GM18867 (cell line): ENCODE measurements around the gene ERGIC1.
"Not testable (repeated sequence)": the region's sequence is repeated elsewhere in the genome, so short reads cannot be mapped to it uniquely, and the experiment has no call there.

Experiments used
- ATAC-seq: cut with Tn5 transposase; IDR thresholded peaks from one replicate; pipeline ENCODE4 v1.9.1; 2021; ENCODE audit warnings: mild to moderate bottlenecking, moderate library complexity; ENCODE audit not compliant: unreplicated experiment

The ERGIC1 gene

DNA sequence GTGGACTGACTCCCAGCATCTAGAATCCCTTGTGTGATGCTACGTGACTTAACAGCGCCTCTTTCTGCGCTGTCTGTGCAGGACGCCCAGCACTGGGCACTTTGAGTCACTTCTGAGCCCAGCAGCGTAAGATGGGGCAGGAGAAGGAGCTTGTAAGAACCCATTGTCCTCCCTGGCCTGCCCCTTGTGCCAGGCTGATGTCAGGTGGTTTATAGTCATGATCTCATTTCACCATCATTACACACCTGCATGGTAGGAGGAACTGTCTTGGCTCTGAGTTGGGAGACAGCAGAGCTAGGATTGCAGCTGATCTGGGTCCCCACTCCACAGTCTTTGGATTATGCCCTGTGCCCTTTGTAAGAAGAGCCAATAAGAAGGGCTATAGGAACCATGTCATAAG, 12.2 kb downstream of the ERGIC1 start:
- ATAC-seq: no peak

DNA sequence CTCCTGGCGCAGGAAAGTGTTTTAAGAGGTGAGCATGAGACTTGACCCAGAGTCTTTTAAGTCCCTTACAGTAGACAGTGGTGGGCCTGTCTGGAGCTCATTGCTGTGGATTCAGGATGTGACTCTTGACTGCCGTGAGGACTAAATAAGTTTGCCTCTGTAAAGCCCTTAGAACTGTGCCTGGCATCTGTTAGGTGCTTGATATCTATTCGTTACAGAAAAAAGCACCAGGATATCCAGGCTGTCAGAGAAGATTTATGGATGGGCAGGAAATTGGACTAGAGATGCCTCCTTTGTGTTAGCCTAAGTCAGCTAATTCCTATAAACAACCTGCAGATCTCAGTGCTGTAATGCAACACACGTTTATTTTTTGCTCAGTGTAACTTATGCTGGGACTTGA, 12.6 kb downstream of the ERGIC1 start:
- ATAC-seq: no peak

DNA sequence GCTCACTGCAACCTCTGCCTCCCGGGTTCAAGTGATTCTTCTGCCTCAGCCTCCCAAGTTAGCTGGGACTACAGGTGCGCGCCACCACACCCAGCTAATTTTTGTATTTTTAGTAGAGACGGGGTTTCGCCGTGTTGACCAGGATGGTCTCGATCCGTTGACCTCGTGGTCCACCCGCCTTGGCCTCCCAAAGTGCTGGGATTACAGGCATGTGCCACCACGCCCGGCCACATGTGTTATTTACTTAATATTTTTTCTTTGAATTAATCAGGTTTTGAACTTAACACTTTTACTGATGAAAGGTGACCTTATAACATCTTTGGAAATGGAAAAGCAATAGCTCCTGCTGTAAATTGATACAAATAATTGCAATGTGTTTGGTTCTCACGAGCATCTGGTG, 13.5 kb downstream of the ERGIC1 start:
- not testable (repeated sequence) for ATAC-seq

DNA sequence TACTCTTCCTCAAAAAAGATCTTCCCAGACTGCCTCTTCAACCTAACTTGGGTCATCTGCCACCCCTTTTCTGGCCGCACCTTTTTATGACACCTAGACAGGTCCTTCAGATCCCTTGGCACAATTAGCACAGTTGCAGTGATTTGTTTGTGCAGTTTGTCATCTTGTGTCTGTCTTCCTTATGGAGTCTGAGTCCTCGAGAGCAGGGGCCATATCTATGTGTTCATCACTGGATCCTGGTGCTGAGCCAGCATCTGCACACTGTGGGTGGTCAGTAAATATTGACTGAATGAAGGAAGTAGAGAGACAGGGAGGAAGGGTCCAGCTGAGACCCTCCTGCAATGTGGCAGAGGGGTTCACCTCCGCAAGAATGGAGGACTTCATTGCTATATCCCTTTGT, 14.4 kb downstream of the ERGIC1 start:
- no peak for ATAC-seq

DNA sequence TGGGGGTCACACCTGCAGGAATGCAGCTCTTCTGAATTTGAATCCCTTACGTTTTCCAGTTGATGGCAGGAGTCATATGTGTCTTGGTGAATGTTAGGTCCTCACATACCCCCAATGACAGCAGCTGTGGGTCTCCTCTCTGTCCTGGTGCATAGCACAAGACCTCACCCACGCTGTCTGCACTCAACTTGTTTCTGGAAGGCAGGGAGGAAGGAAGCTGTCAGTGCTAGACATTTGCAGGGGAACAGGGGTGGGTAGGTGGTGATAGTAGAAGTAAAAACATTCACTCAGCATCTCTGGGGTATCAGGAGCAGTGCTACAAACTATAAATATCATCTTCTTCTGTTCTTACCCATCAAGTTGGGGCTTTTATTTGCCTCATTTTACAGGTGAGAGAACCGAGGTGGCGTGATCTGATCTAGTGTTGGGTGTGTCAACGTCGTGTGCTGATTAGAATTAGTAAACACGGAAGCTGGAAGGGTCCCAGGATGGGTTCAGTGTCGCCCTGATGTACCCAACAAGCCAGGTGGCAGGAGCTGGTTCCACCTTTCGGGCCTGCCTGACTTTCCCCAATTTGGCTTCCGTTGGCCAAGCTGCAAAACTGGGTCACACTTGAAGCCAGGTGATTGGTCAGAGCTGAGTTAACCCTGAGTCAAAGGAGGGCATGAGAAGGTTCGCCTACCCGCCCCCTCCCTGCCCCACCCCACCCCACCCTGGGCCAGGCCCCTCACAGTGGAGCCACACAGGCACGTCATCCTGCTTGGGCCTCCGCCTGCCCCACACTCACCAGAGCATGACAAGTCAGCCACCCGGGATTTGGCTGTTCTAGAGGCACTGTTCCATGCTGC, 15.8 kb downstream of the ERGIC1 start:
- peak; percentile 47 for ATAC-seq

DNA sequence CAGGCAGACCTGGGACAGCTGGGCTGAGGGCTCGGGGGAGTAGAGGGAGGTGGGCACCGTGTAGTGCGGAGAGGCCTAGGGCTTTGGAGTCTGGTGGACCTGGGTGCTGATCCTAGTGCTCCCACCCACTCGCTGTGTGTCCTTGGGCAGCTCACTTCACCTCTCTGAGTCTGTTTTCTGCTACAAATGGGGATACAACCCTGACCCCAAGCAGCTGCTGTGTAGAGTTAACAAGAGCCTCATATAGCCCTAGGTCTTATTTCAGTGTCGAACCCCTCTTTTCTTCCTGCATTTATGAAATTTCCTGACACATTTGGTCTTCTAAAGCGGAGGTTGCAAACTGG, 16.4 kb downstream of the ERGIC1 start:
- no peak for ATAC-seq

DNA sequence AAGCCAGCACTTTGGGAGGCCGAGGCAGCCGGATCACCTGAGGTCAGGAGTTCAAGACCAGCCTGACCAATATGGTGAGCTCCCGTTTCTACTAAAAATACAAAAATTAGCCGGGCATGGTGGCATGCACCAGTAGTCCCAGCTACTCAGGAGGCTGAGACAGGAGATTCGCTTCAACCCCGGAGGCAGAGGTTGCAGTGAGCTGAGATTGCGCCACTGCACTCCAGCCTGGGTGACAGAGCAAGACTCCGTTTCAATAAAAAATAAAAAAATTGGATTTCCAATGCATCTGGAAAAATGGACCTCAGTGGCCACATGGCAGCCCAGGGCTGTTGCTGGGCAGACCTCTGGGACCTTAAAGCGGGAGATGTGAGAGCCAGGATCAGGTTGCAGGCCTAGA, 17.2 kb downstream of the ERGIC1 start:
- ATAC-seq: not testable (repeated sequence)

DNA sequence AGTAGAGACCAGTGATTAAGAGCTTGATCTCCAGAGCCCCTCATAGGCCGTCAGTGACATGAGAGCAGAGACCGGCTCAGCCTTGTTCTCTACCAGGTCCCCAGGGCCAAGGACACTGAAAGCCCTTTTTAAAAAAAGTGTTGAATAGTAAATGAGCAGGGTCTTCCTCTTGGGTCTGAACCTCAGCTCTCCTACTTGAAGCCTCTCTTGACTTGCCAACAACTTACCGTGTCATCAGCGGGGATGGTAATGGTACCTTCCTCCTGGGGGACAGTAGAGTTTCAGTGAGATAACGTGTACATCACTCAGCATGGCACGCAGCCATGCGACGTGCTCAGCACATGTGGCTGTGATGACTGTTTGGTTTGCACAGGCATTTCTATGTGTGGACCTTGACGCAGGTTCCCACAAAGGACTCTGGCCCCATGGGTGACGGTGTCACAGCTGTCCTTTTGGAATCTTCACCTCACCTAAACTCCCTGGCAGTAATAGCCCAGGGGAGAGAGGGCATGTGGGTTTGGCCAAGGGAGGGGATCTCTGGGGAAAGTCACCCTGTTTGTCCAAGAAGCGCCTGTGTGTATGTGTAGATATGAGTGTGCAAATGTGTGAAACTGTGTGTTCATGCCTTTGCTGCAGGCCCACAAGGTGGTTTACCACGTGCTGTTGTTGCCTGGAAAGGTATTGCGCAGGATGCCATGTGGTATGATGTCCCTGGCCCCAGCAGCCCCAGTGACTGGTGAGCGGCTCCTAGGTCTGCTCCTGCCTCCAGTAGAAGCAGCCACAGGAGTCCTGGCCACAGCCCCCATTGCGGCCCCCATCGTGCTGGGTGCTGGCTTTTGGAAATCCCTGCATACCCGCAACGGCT, 18.7 kb downstream of the ERGIC1 start:
- ATAC-seq: no peak

DNA sequence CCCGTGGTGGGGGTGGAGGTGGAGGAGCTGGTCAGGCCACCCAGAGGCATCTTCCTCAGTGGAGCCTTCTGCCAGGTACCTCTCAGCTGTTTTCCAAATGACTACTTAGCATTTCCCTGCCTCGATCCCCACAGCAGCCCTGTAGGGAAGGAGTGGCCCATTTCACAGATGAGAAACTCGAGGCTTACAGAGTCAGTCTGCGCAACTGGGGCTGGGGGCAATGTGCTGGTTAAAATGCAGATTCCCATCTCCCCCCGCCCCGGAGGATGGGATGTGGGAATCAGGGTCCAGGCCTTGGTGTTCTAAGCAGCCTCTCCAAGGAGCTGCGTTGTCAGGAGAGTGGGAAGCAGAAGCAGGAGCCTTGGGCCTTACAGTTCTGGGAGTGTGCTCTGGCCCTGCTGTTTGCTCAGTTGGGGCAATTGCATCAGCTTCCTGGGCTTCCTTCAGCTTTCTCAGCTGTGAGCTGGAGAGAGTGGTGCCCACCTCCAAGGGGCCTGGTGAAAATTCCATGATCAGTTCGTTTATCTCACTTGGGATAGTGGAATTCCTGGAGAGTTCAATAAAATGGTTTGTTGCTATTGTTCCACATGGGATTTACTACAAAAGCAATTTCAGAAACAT, 19.4 kb downstream of the ERGIC1 start:
- ATAC-seq: no peak

DNA sequence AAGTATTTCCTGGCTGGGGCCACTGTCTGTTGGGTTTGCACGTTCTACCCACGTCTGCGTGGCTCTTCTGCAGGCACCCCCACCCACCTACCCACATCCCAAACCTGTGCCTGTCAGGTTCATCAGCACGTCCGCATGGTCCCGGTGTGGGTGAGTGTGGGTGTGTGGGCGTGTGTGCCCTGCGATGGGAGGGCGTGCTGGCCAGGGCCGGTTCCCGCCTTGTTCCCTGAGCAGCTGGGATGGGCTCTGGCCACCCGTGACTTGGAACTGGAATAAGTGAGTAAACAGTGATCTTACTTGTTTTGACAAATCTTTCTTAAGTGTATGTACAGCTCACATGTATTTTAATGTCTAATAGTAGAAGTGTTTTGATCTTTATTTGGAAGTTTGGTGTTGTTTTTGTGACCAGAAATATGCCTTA, 20.4 kb downstream of the ERGIC1 start:
- no peak for ATAC-seq

DNA sequence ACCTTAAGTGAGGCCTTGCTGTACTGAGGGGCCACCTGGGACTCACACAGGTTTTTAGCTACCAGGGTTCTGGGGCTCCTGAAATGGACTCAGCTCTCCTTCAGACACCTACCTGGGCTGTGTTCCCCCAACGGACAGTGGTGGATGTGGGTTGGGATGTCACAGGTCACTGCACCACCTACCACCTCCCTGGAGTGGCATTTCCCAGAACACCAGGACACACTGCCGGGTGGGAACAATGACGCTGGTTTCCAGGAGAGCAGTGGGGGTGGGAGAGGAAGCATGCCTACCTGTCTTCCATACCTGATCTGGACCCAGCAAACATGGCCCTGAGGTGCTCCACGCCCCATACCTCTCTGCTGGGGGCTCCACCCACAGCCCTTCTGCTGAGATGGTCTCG, 20.9 kb downstream of the ERGIC1 start:
- no peak for ATAC-seq

DNA sequence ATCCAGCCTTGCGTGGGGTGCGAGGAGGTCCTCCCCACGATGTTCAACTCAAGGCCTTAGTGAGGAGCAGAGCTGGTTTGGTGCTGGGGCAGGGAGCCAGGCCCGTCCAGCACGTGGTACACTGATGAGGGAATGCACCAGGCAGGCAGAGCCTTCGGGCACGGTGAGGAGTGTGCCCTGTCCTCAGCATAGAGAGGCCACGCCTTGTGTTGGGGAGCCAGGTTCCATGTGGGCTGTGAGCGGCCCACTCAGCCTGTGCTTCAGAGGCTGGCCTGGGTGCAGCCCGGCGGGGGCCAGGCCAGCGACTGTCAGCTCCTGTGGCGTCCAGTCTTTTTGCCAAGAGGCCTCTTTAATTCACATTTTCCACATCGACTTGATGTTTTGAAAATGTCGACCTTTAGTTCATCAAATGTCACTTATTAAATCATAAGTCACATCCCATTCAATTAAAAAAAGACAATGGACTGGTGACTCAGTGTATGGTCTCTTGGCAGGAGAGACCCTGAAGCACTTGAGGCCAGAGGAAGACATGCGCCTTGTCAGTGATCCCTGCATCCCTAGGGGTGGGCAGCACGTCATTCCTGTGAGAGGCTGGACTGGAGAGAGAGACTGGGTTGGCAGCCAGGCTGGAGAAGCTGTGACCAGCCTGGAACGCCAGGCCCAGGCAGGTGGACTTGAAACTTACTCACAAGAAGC, 21.7 kb downstream of the ERGIC1 start:
- ATAC-seq: no peak

DNA sequence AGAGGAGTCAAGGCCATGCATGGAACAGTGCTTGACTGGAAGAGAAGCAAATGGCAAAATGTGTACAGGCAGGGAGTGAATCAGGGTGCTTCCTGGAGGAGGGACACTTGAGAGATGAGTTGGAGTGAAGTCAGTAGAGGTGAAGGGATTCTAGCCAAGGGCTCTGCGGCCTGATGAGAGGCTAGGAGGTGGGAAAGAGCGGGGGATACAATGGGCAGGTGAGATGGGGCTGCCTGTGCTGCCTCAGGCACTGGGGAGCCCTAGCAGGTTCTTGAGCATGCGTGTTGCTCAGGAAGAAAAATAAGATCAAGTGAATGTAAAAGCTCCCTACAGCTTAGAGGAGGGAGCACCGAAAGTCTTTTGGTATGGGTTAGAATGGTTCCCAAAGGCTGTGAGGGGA, 22.3 kb downstream of the ERGIC1 start:
- no peak for ATAC-seq

DNA sequence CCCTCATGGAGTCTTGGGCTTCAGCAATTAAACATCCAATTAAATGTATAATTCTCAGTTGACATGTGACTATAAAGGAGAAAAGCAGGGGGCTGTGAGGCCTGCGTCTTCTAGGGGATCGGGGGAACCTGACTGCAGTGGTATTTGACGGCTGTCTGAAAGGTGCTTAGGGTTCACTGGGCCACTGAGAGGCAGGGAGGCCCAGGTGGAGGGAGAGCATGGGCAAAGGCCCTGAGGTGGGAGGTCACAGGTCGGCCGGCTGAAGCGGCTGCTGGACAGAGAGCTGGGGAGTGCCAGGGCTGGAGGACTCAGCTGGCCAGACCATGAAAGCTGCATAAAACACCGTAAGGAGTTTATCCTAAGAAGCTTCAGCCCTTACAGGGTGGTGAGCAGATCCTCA, 23.9 kb downstream of the ERGIC1 start:
- ATAC-seq: no peak

DNA sequence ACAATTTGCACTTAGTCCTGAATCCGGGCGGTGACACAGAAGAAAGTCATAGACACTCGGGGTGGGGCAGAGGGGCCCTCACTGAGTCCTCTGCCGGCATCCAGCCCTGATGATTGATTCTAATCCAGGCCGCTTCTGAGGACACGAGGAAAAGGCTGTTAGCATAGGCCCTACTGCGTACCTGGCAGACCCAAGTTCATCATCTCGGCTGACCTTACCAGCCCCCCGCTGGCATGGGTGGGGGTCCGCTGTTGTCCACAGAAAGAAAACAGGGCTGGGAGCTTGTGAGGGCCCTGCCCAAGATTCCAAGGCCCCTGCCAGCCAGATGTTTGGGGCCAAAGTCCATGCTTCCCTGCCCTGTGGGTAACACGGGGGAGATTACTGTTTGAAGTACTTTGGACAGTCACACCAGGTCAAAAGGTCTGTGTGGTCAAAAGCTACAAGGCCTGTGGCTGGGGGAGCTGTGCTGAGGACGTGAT, 24.5 kb downstream of the ERGIC1 start:
- ATAC-seq: no peak

DNA sequence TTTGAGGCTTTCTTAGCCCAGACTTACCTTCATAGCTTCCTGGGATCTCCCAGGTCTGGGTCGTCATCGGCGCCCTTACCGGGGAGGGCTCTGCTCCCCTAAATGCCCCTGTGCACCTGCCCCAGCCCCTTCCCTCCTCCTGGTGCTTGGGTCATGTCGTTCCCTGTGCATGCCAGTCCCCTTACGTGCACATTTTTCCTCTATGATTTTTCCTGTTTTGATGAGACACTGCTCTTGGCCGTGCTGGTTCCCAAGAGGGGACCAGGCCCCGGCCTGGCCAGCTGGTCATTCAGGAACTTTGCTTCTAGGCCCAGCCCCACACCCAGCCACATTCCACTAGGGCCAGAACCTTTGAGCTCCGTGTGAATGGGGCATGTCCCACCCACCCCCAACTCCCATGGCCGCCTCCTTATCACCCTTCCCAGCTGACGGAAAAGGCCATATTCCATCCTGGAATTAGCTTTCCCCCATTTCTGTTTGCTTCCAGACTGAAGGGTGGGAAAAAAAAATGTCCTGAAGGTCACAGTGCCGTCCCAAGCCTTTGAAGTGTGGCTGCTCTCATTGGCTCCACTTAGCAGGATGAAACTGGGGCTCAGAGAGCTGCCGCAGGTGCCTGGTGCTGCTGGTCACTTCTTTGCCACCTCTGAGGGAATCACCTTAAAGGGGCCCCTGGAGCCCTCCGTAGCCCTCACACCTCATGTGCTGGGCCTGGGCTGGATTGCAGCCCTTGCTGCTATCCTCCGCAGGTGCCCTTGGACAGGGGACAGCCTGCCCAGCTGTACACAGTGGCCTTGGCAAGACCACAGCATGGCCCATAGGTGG, 25.1 kb downstream of the ERGIC1 start:
- no peak for ATAC-seq

DNA sequence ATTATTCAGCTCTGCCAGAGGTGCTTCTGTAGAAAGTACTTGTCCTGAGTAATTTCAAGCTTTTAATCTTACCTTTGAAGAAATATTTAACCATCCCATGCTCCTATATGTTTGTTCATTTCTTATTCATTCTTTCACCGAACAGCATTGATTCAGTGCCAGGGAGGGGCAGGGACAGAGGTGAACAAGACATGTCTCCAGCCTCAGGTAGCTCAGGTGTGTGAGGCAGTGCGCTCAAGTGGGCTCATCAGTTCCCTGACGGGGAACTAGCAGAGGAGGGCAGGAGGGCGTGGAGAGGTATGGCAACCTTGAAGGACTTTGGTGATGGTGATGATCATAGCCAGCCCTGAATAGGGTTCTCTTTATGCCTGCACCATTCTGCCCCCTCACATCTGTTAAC, 25.9 kb downstream of the ERGIC1 start:
- ATAC-seq: no peak

DNA sequence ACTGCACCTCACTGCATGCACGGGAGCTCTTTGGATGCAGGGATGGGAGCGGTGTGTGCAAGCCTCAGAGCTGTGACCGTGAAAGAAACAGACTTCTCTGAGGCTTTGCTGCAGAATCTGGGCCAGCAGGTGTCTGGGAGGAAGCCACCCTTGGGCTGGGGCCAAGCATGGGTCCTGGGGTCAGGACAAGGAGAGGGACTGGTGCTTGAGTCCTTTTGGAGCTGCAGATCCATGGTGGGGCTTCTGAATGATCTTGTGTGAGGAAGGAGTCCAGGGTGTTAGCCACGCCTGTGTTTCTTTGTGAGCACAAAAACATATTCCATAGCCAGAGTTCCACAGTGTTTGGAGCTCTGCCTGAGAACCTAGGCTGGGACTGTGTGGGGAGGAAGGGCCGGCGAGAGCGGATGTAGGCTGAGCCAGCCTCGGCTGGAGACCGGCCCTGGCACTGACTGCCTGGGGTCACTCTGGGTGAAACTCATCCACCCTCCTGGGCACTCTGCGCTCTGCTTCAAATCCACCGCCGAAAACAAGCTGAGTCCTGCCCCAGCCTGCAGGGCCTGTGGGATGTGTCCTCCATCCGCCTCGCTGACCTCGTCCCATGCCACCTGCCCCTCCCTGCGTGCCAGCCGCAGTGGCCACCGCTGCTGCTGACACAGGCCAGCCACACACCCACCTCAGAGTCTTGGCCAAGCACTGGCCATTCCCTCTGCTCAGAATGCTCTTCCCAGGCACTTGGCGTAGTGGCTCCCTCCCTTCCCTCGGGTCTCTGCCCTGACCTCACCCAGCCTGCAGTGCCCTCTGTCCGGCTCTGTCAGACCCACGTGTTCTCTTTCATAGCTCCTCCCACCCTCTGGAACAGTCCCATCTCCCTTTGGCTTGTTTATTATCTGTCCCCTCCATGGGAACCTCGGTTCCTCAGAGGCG, 26.7 kb downstream of the ERGIC1 start:
- ATAC-seq: no peak

DNA sequence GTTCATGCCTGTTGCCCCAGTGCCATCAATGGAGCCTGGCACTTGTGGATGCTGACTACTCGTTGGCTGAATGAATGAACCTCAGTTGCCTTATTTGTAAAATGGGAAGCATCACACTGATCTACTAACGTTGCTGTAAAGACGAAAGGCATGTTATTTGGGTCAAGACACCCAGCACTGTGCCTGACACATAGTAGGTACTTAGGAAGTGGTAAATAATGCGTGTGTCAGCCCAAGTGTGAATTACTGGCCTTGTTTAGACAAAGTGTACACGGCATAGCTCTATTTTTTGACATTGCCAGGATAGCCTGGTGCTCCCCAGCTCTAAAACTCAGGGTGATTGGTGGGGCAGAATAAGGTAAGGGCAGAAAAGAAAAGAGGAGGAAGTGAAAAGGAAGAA, 27.4 kb downstream of the ERGIC1 start:
- ATAC-seq: no peak
